GM12864 (cell line): ENCODE results near the gene CDH2.

Experiments
- DNase-seq: peaks from one replicate; pipeline ENCODE4 v3.0.0-alpha.2; 2011; ENCODE audit warnings: low read depth
- H3K4me3 ChIP-seq: 2 replicates; pipeline ENCODE4 v1.5.1; 2011; ENCODE audit warnings: mild to moderate bottlenecking, low read depth, low read length, control low read depth
- TF ChIP-seq, protein P1 (sequence below): IDR thresholded peaks from 2 replicates; pipeline ENCODE4 v1.5.1; 2011; ENCODE audit warnings: low read depth, mild to moderate bottlenecking, moderate library complexity, low read length, control low read depth, inconsistent platforms; ENCODE audit errors: missing control alignments

CDH2 gene

DNA sequence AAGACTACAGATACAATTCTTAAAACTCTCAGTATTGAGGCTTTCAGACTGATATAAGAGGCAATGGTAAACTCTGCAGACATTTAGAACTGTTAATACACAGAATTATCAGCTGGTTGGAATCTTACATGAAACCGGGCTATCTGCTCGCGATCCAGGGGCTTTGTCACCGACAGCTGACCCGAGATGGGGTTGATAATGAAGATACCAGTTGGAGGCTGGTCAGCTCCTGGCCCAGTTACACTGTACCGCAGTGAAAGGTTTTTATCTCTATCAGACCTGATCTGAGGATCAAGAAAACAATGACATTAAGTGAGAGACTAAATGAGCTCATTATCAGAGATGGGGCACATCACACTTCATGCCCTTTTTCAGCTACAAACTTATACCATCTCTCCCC, 167.3 kb downstream of the CDH2 start:
- no peak for DNase-seq
- TF ChIP-seq, protein P1, sequence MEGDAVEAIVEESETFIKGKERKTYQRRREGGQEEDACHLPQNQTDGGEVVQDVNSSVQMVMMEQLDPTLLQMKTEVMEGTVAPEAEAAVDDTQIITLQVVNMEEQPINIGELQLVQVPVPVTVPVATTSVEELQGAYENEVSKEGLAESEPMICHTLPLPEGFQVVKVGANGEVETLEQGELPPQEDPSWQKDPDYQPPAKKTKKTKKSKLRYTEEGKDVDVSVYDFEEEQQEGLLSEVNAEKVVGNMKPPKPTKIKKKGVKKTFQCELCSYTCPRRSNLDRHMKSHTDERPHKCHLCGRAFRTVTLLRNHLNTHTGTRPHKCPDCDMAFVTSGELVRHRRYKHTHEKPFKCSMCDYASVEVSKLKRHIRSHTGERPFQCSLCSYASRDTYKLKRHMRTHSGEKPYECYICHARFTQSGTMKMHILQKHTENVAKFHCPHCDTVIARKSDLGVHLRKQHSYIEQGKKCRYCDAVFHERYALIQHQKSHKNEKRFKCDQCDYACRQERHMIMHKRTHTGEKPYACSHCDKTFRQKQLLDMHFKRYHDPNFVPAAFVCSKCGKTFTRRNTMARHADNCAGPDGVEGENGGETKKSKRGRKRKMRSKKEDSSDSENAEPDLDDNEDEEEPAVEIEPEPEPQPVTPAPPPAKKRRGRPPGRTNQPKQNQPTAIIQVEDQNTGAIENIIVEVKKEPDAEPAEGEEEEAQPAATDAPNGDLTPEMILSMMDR = no peak

DNA sequence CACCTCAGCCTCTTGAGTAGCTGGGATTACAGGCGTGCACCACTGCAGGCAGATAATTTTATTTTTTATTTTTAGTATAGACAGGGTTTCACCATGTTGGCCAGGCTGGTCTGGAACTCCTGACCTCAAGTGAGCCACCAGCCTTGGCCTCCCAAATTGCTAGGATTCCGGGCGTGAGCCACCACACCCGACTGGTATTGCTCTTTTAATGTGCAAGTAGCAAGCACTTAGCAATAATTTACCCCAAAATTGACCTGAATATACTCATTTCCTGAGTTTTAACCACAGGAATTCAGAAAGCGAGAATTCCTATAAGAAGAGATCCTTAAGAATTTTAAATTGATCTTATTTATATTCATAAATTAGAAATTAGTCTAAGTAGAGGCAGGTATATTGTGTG, 169.1 kb downstream of the CDH2 start:
- TF ChIP-seq, protein P1 = no peak
- no peak overlapping the region for H3K4me3 ChIP-seq
- DNase-seq = no peak

More for the DNA sequence above, 167.3 kb downstream of the CDH2 start:
- no peak overlapping the region for H3K4me3 ChIP-seq

DNA sequence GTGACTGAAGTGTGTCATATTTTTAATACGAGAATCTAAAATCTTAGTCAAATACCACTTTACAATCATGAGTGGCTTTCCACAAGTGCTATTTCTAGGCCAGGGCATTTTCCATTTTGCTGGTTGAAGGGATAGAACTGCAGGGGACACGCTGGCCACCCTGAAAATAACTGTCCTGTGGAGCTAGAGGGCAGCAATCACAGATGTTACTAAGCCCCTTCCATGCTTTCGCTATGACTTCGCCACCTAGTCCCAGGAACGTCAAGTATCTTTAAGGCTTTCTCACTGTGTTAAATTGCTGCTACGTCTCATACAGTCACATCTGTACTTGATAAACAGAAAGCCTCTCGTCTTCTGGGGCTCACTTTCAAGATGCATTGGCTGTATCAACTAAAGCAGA, 171.8 kb downstream of the CDH2 start:
- H3K4me3 ChIP-seq = no peak overlapping the region
- DNase-seq = no peak
- TF ChIP-seq, protein P1 = no peak

DNA sequence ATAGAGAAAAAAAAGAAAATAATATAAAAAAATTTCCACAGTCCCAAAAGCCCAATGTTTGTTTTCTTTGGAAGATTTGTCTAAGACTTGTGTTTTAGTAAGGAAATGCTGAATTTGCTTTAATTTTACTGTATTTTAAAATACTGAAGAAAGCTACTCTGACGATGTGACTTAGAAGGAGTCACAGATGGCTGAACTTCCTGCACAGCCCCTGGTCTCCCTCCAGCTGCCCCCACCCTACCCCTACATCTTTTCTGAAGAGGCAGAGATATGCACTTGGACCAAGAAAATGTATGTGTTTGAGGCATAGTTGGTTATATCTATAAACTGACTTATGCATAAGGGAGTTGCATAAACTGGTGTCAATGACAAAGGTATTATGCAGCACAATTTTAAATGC, 172.3 kb downstream of the CDH2 start:
- TF ChIP-seq, protein P1 = no peak
- DNase-seq = no peak
- H3K4me3 ChIP-seq = no peak overlapping the region

DNA sequence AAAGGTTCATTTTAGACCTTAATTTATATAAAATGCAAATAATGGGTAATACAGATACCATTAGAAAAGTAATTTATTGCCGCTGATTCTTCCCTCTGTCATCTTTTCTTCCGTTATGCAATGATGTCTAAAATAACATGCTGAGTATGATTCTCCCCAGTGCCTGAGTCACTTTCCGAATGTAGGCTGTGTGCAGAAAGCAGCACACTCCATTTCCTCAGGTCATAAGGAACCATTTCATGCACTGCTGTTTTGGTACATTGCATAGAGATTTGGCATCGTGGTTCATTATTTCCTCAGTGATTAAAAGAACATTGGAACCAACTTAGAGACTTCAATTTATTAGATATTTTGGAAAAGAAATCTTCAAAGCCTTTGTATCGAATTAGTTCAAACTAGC, 173.5 kb downstream of the CDH2 start:
- TF ChIP-seq, protein P1 = no peak
- H3K4me3 ChIP-seq = no peak overlapping the region
- DNase-seq = no peak

DNA sequence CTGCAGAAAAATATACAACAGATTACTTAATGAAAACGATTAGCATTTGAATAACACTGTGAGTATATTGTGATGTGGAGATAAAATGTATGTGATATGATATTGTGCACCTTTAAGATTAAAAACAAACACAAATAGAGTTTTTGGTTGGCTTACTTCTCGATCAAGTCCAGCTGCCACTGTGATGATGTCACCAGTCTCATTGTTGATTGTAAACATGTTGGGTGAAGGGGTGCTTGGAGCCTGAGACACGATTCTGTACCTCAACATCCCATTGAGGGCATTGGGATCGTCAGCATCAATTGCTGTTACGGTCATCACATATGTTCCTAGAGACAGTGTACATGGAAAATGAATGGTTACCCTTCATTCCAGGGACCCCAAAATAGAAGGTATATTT, 174.1 kb downstream of the CDH2 start:
- no peak for DNase-seq
- H3K4me3 ChIP-seq = no peak overlapping the region
- TF ChIP-seq, protein P1 = no peak

DNA sequence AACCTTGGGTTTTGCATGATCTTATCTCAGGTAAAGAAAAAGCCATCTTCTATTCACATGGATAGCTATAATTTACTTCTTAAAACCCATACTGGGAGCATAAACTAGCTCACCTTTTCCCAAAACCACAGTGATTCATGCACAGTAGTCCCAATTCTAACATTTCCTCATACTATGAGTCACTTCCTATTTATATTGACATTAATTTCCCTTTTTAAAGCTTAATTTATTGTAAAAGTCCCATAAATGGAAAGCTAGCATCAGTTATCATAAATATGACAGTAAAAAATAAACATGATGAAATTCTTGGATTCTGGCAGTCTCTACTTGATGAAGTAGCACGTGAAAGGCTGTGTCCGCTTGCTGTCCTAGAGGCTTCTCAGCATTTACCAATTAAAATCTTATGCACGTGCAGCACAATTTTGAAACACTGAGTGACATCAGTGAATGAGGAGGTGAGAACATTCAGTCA, 180.1 kb downstream of the CDH2 start:
- H3K4me3 ChIP-seq = no peak overlapping the region
- no peak for DNase-seq
- TF ChIP-seq, protein P1 = no peak
